HL-60 (cell line): ENCODE results near the gene LAMC1.

Experiments used
- CTCF ChIP-seq: IDR thresholded peaks from one replicate; pipeline ENCODE4 v1.5.1; 2011; ENCODE audit warnings: low read length, control low read depth, inconsistent platforms; ENCODE audit not compliant: insufficient read depth
- GABPA ChIP-seq: IDR thresholded peaks from 2 replicates; pipeline ENCODE4 v1.6.1; 2012; ENCODE audit warnings: low read depth
- TF ChIP-seq, protein P1 (sequence below): IDR thresholded peaks from 2 replicates; pipeline ENCODE4 v1.6.1; 2012; ENCODE audit warnings: low read depth; ENCODE audit not compliant: insufficient replicate concordance

- no peak for TF ChIP-seq CTCF
- no peak for TF ChIP-seq GABPA
- TF ChIP-seq, protein P1, sequence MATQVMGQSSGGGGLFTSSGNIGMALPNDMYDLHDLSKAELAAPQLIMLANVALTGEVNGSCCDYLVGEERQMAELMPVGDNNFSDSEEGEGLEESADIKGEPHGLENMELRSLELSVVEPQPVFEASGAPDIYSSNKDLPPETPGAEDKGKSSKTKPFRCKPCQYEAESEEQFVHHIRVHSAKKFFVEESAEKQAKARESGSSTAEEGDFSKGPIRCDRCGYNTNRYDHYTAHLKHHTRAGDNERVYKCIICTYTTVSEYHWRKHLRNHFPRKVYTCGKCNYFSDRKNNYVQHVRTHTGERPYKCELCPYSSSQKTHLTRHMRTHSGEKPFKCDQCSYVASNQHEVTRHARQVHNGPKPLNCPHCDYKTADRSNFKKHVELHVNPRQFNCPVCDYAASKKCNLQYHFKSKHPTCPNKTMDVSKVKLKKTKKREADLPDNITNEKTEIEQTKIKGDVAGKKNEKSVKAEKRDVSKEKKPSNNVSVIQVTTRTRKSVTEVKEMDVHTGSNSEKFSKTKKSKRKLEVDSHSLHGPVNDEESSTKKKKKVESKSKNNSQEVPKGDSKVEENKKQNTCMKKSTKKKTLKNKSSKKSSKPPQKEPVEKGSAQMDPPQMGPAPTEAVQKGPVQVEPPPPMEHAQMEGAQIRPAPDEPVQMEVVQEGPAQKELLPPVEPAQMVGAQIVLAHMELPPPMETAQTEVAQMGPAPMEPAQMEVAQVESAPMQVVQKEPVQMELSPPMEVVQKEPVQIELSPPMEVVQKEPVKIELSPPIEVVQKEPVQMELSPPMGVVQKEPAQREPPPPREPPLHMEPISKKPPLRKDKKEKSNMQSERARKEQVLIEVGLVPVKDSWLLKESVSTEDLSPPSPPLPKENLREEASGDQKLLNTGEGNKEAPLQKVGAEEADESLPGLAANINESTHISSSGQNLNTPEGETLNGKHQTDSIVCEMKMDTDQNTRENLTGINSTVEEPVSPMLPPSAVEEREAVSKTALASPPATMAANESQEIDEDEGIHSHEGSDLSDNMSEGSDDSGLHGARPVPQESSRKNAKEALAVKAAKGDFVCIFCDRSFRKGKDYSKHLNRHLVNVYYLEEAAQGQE, result no peak
Observed at GRCh38 chr1:183058851-183059502, 35.8 kb downstream of the LAMC1 start.
